OCI-LY1 (cell line): ENCODE data around the gene PREX1.

Source experiments
- H2AFZ ChIP-seq: fragments of 200-600 bp; sonication (generic), shearing (Covaris generic); 2 replicates; pipeline ENCODE4 v1.6.0; 2014; ENCODE audit warnings: antibody characterized with exemption, mild to moderate bottlenecking, low read length
- H3F3A ChIP-seq: fragments of 200-600 bp; sonication (generic), shearing (Covaris generic); 2 replicates; pipeline ENCODE4 v1.6.0; 2014; ENCODE audit warnings: mild to moderate bottlenecking, antibody characterized with exemption, low read length, moderate library complexity; ENCODE audit not compliant: insufficient read depth
- H3K27ac ChIP-seq: fragments of 200-600 bp; sonication (generic); 2 replicates; pipeline ENCODE4 v1.5.1; 2014; ENCODE audit warnings: low read length, mixed run types, mild to moderate bottlenecking, low read depth; ENCODE audit not compliant: poor library complexity, severe bottlenecking
- H3K27me3 ChIP-seq: fragments of 200-600 bp; sonication (generic); 2 replicates; pipeline ENCODE4 v1.6.0; 2014; ENCODE audit warnings: antibody characterized with exemption, mild to moderate bottlenecking, low read length, moderate library complexity; ENCODE audit not compliant: insufficient read depth
- H3K36me3 ChIP-seq: fragments of 200-600 bp; sonication (generic); 2 replicates; pipeline ENCODE4 v1.6.1; 2014; ENCODE audit warnings: mild to moderate bottlenecking, antibody characterized with exemption, low read length, moderate library complexity, mixed read lengths; ENCODE audit not compliant: insufficient read depth
- H3K4me1 ChIP-seq: fragments of 200-600 bp; sonication (generic); 2 replicates; pipeline ENCODE4 v1.5.1; 2014; ENCODE audit warnings: mild to moderate bottlenecking, low read length, moderate library complexity; ENCODE audit not compliant: insufficient read depth, severe bottlenecking
- H3K4me2 ChIP-seq: fragments of 200-600 bp; sonication (generic), shearing (Covaris generic); 2 replicates; pipeline ENCODE4 v1.6.1; 2014; ENCODE audit warnings: low read length
- H3K4me3 ChIP-seq: fragments of 200-600 bp; sonication (generic); 2 replicates; pipeline ENCODE4 v1.5.1; 2014; ENCODE audit warnings: low read length, low read depth, mild to moderate bottlenecking, mixed read lengths; ENCODE audit not compliant: poor library complexity, severe bottlenecking
- H3K79me2 ChIP-seq: fragments of 200-600 bp; shearing (Covaris generic); 2 replicates; pipeline ENCODE4 v1.6.1; 2016; ENCODE audit warnings: mixed run types, low read length, mixed read lengths; ENCODE audit not compliant: insufficient read depth
- H3K9ac ChIP-seq: fragments of 200-600 bp; sonication (generic), shearing (Covaris generic); 2 replicates; pipeline ENCODE4 v1.6.1; 2014; ENCODE audit warnings: mild to moderate bottlenecking, low read length, mixed read lengths
- H3K9me2 ChIP-seq: fragments of 200-600 bp; sonication (generic), shearing (Covaris generic); 2 replicates; pipeline ENCODE4 v1.6.1; 2014; ENCODE audit warnings: low read depth, mild to moderate bottlenecking, low read length, mixed read lengths
- H3K9me3 ChIP-seq: fragments of 200-600 bp; shearing (Covaris generic); 2 replicates; pipeline ENCODE4 v1.6.1; 2014; ENCODE audit warnings: low read length, mixed read lengths
- H4K20me1 ChIP-seq: fragments of 200-600 bp; sonication (generic), shearing (Covaris generic); 2 replicates; pipeline ENCODE4 v1.6.0; 2016; ENCODE audit warnings: mild to moderate bottlenecking, low read length; ENCODE audit not compliant: insufficient read depth
- CTCF ChIP-seq: fragments of 200-600 bp; sonication (generic), shearing (Covaris generic); IDR thresholded peaks from 2 replicates; pipeline ENCODE4 v1.5.1; 2017; ENCODE audit warnings: mild to moderate bottlenecking, antibody characterized with exemption, low read length, moderate library complexity, mixed read lengths
- EZH2 ChIP-seq: fragments of 200-600 bp; sonication (generic), shearing (Covaris generic); IDR thresholded peaks from 2 replicates; pipeline ENCODE4 v1.8.0; 2017; ENCODE audit warnings: borderline replicate concordance, mixed run types, mild to moderate bottlenecking, antibody characterized with exemption, low read length, moderate library complexity, mixed read lengths

The PREX1 gene

GRCh38 chr20:48852609-48853008 is 24.8 kb upstream of the PREX1 start:
- Histone ChIP-seq H2AFZ (no peak overlapping the region), H3K4me1 (no peaks in the 10 kb centered on the region), H3K36me3 (no peaks in the 10 kb centered on the region), H3K4me2 (no peak overlapping the region), H3K79me2 (no peaks in the 10 kb centered on the region), H3K9me2 (no peaks in the 10 kb centered on the region), H3K4me3 (no peak overlapping the region), H3K9me3 (no peaks in the 10 kb centered on the region), H3F3A (no peaks in the 10 kb centered on the region), H3K27me3 (0 out of 2 replicates have a peak, but pooled peaks cover 10% of the 10 kb centered on the region), H3K9ac (no peak overlapping the region), H4K20me1 (no peaks in the 10 kb centered on the region), H3K27ac (no peak overlapping the region)
- TF ChIP-seq EZH2 (no peak), CTCF (no peak)

GRCh38 chr20:48851579-48851978 is 23.8 kb upstream of the PREX1 start:
- no peaks in the 10 kb centered on the region for H3F3A ChIP-seq
- H3K9me3 ChIP-seq, result no peaks in the 10 kb centered on the region
- no peak overlapping the region for H3K4me2 ChIP-seq
- H4K20me1 ChIP-seq, result no peaks in the 10 kb centered on the region
- no peaks in the 10 kb centered on the region for H3K9me2 ChIP-seq
- no peak overlapping the region for H2AFZ ChIP-seq
- peaks cover 5% of the 10 kb centered on the region for H3K4me1 ChIP-seq
- H3K36me3 ChIP-seq, result no peaks in the 10 kb centered on the region
- no peak for TF ChIP-seq CTCF
- no peak for TF ChIP-seq EZH2
- no peak overlapping the region for H3K9ac ChIP-seq
- no peak overlapping the region for H3K27ac ChIP-seq
- no peak overlapping the region for H3K4me3 ChIP-seq
- H3K79me2 ChIP-seq, result no peaks in the 10 kb centered on the region
- H3K27me3 ChIP-seq, result 0 out of 2 replicates have a peak, but pooled peaks cover 10% of the 10 kb centered on the region

GRCh38 chr20:48850977-48851299 is 23.1 kb upstream of the PREX1 start:
- no peak overlapping the region for H3K4me3 ChIP-seq
- no peak overlapping the region for H3K9ac ChIP-seq
- no peaks in the 10 kb centered on the region for H3K9me3 ChIP-seq
- no peaks in the 10 kb centered on the region for H3F3A ChIP-seq
- 0 out of 2 replicates have a peak, but pooled peaks cover 10% of the 10 kb centered on the region for H3K27me3 ChIP-seq
- peaks cover 7% of the 10 kb centered on the region for H3K4me1 ChIP-seq
- TF ChIP-seq CTCF, result no peak
- TF ChIP-seq EZH2, result no peak
- no peaks in the 10 kb centered on the region for H4K20me1 ChIP-seq
- no peak overlapping the region for H2AFZ ChIP-seq
- H3K79me2 ChIP-seq, result no peaks in the 10 kb centered on the region
- no peak overlapping the region for H3K4me2 ChIP-seq
- no peaks in the 10 kb centered on the region for H3K9me2 ChIP-seq
- H3K36me3 ChIP-seq, result no peaks in the 10 kb centered on the region
- no peak overlapping the region for H3K27ac ChIP-seq
